Activated naive CD4-positive, alpha-beta T cell treated with anti-CD3 and anti-CD28 coated beads, Interleukin-2, amount 50 U/mL, for 72 hours (primary cell): ENCODE results near the gene PNPLA7. TPM values are rescaled to one million over a fixed set of nuclear protein-coding genes. Genes with fewer than 3 reads are reported as not detected.
A peak's percentile ranks its signal among the peaks of the same experiment; 100 is the strongest.
"Not testable (repeated sequence)": the region's sequence is repeated elsewhere in the genome, so short reads cannot be mapped to it uniquely, and the experiment has no call there.

Experiments used
- ATAC-seq, 2 donors: fragments of 150-1000 bp; cut with Tn5 transposase; 2 replicates each; pipeline ENCODE4 v1.10.0; 2021; ENCODE audit warnings: mild to moderate bottlenecking in 2 of 2, moderate library complexity in 2 of 2
- DNase-seq, 2 donors: peaks; one replicate each; pipeline ENCODE4 v3.0.0; 2021 to 2022; ENCODE audit warnings: low spot score in 2 of 2
- H3K27ac Mint-ChIP-seq, 2 donors: one replicate each; pipeline ENCODE4 v1.8.0; 2022; ENCODE audit warnings: mild to moderate bottlenecking in 2 of 2, mixed read lengths in 2 of 2
- H3K36me3 Mint-ChIP-seq, 2 donors: one replicate each; pipeline ENCODE4 v1.8.0; 2022; ENCODE audit warnings: mixed read lengths in 2 of 2
- H3K9me3 Mint-ChIP-seq, 2 donors: one replicate each; pipeline ENCODE4 v1.8.0; 2022; ENCODE audit warnings: mixed read lengths in 2 of 2
- total RNA-seq, 2 donors: library from RNA; stranded (reverse); gene quantifications; one replicate each; pipeline ENCODE4 v1.2.3, GENCODE V29; 2022

Gene PNPLA7
- total RNA-seq, 2 donors from 2014 or later = 3.7 to 4.4 TPM

DNA sequence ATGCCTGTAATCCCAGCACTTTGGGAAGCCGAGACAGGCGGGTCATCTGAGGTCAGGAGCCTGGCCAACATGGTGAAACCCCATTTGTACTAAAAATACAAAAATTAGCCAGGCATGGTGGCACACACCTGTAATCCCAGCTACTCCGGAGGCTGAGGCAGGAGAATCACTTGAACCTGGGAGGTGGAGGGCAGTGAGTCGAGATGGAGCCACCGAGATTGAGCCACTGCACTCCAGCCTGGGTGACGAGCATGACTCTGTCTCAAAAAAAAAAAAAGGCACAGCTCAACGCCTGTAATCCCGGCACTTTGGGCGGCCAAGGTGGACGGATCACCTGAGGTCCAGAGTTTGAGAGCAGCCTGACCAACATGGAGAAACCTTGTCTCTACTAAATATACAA lies 3.5 kb upstream of the PNPLA7 start:
- H3K9me3 Mint-ChIP-seq, H3K36me3 Mint-ChIP-seq, ATAC-seq, DNase-seq, H3K27ac Mint-ChIP-seq: not testable (repeated sequence)

DNA sequence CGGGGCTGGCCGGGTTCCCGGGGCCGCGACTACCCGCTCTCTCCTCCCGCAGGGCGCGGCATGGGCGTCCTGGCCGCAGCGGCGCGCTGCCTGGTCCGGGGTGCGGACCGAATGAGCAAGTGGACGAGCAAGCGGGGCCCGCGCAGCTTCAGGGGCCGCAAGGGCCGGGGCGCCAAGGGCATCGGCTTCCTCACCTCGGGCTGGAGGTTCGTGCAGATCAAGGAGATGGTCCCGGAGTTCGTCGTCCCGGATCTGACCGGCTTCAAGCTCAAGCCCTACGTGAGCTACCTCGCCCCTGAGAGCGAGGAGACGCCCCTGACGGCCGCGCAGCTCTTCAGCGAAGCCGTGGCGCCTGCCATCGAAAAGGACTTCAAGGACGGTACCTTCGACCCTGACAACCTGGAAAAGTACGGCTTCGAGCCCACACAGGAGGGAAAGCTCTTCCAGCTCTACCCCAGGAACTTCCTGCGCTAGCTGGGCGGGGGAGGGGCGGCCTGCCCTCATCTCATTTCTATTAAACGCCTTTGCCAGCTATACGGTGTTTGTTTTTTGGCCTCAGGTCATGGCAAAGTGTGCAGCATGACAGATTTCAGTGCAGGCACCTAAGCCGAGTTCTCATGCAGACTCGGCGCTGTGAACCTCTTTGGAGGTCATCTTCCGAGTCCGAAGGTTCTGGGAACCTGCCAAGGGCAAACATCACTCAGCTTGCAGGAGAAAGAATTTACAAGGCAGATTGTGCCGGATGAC lies 2.0 kb upstream of the PNPLA7 start:
- H3K36me3 Mint-ChIP-seq = peaks cover 0 to 7% of the 10 kb centered on the region in 2 donors
- ATAC-seq (peak; percentile 7 to 8), DNase-seq (no peak)
- no peaks in the 10 kb centered on the region for H3K9me3 Mint-ChIP-seq
- H3K27ac Mint-ChIP-seq = peak overlapping the region; percentile 81 to 82

DNA sequence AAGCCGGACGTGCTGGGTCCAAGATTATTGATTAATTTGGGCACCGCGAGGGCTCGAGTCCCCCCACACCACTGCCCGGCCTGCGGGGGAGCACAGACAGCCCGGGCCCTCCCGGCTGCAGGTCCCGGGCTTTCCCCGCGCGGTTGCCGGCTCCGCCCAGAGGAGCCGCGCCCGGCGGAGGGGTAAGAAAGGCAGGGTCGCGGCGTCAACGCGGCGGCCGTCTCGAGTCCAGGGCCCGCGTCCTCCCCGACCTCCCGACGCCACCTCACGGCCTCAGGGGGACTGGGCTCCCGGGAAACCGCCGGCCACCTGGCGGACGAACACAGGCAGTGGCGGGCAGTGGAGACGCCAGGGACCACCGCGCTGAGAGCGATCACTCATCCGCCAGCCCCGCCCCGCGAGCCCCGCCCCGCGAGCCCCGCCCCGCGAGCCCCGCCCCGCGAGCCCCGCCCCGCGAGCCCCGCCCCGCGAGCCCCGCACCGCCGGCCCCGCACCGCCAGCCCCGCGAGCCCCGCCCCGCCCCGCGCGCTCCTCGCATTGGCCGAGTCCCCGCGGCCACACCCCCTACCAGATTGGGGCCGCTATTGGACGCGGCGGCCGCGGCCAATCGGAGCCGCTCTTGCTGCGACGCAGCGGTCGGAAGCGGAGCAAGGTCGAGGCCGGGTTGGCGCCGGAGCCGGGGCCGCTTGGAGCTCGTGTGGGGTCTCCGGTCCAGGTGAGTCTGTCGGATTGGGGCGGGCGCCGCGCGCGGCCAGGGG lies 1.2 kb upstream of the PNPLA7 start, which contains the start of gene MRPL41:
Gene MRPL41, plus strand, starts transcription at position 616 of the 758 bp plus-strand sequence. CDS start 203 bp downstream, outside the sequence.
- Mint-ChIP-seq H3K36me3 (peaks cover 0 to 7% of the 10 kb centered on the region in 2 donors), H3K9me3 (no peaks in the 10 kb centered on the region), H3K27ac (peak within 1 kb of the TSS; percentile 81 to 82)
- peak; percentile 95 for ATAC-seq
- DNase-seq = peak; percentile 93 to 94

DNA sequence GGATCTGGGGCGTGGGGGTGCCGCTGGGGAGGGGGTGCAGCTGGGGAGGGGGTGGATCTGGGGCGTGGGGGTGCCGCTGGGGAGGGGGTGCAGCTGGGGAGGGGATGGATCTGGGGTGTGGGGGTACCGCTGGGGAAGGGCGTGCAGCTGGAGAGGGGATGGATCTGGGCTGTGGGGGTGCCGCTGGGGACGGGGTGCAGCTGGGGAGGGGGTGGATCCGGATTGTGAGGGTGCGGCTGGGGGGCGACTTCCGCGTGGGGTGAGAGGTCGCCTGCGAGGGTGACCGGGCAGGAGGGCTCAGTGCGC lies 709 bp upstream of the PNPLA7 start:
- not testable (repeated sequence) for DNase-seq, H3K9me3 Mint-ChIP-seq, H3K36me3 Mint-ChIP-seq, H3K27ac Mint-ChIP-seq
- ATAC-seq = peak in 1 of 2 donors; percentile 0

DNA sequence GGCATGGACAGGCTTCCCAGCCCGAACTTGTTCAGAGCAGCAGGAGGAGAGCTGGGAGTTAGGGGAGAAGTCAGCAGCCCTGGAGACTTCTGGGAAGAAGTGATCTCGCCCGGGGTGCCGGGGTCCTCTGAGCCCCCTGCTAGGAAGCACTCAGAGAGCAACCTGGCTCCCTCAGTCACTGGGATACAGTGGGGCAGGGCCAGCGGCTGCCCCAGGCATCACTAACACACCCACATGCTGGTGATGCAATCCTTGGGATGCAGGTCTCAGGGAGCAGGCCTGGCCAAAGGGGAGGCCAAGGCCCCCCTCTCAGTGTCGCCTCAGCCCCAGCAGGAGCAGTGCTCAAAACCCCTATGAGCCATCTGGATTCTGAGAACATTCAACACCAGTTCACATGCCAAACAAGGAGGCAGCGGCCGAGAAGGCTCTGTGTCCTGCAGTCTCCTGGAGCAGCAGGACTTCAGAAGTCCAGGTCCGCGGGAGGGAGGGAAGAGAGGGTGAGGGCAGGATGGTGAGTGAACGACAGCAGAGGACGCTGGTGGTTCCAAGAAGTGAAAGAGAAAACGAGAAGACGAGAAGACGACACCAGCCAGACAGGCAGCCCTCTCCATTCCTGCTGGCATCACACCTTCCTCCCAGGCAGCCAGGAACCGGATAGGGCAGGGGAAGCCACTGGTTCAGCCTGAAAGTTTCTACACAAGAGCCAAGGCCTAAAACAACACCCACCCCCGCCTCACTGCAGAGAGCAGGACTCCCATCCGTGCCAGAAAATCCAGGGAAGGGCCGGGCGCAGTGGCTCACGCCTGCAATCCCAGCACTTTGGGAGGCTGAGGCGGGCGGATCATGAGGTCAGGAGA lies 2.3 kb downstream of the PNPLA7 start:
- ATAC-seq = no peak

DNA sequence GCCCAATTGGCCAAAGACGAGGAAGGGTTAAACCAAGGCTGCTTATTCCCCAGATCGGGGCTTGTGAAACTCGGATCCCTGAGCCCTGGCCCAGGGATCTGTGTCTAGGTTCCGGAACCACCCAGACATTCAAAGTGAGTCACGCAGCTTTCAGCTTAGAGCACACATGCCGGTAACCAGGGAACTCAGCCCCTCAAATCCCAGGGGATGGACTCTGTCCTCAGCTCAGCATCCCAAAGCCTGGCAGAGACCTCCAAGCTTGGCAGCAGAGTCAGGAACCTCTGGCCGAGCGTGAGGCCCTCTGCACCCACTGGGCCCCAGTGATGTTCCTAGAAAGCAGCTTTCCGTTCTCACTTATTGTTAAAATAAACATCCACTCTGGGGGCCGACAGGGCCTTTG lies 5.1 kb downstream of the PNPLA7 start:
- DNase-seq = no peak
- Mint-ChIP-seq H3K36me3 (no peaks in the 10 kb centered on the region), H3K27ac (no peak overlapping the region), H3K9me3 (no peaks in the 10 kb centered on the region)
- no peak for ATAC-seq

More for the DNA sequence above, 2.3 kb downstream of the PNPLA7 start:
- H3K27ac Mint-ChIP-seq = peak overlapping the region; percentile 40 to 65
- H3K36me3 Mint-ChIP-seq = peaks cover 0 to 7% of the 10 kb centered on the region in 2 donors
- no peak for DNase-seq
- H3K9me3 Mint-ChIP-seq = no peaks in the 10 kb centered on the region

DNA sequence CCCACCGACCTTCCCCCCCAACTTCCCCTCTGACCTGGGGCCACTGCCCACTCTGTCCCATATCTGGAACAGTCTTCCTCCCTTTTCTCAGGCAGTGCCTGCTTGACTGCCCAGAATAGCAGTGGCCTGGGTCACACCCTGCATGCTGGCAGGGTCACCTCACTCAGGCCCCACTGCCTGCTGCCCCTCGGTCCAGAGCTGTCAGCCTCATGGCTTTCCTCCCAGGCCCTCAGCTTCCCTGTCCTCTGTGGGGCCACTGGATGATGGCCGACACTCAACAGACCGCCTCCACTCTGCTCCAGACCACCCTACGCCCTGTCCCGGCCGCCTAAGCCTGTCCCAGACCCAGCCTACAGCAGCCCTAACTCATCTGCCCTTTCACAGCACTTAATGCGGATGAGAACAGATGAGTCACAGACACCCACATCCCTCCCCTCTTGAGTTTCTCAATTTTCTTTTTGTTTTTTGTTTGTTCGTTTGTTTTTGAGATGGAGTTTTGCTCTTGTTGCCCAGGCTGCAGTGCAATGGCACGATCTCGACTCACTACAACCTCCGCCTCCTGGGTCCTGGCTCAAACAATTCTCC lies 5.9 kb downstream of the PNPLA7 start:
- Mint-ChIP-seq H3K9me3 (no peaks in the 10 kb centered on the region), H3K27ac (peak overlapping the region; percentile 41 to 85), H3K36me3 (no peaks in the 10 kb centered on the region)
- no peak for DNase-seq
- peak in 1 of 2 donors; percentile 24 for ATAC-seq

DNA sequence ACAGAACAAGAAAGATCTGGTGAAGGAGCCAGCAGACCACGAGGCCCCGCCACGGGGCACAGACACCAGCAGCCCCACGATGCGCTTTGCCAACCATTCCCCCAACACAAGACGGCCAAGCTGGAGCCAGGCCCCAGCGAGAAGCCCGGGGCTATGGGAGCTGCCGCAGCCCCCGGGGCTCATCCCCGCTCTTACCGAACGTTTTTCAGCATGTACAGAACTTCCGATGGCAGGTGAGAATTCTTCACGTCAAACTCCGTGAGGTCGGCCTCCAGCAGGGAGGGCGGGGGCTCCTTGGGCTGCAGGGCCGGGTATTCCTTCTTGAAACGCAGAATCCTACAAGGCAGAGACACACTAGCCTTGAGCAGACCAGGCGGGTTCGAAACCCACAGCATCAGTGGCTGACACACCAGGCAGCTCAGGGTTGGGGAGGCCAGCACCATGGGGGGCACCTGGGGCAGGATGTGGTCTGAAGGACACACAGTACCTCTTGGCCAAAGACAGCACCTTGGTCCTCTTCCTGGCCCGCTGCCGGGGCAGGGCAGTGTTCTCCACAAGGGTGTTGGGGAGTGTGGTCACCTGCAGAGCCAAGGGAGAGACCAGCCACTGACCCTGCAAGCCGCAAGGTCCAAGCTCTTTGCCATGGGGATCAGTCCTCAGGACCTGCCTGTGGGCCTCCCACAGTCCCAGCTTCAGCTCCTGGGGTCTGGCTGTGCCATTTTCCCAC lies 6.8 kb downstream of the PNPLA7 start:
- ATAC-seq (no peak), DNase-seq (no peak)
- Mint-ChIP-seq H3K27ac (no peak overlapping the region), H3K9me3 (no peaks in the 10 kb centered on the region), H3K36me3 (no peaks in the 10 kb centered on the region)

DNA sequence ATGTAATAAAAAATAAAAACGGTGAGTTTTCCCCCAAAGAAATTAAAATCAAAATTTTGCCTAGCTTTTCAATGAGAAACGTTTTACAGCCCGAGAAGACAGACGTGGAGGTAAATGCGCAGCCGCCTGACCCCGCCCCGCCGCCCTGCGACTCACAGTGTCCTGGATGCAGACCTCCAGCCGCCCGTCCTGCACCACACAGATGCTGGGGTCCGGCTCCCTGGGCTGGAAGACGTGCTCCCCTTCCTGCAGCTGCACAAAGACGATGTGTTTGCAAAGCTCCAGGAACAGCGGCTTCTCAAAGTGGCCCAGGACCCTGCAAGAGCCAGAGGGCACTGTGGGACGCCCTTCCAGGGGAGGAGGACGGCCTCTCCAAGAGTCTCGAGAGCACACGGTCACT lies 7.7 kb downstream of the PNPLA7 start:
- no peaks in the 10 kb centered on the region for H3K9me3 Mint-ChIP-seq
- H3K27ac Mint-ChIP-seq = peak overlapping the region in 1 of 2 donors; percentile 81
- DNase-seq = no peak
- no peak for ATAC-seq
- no peaks in the 10 kb centered on the region for H3K36me3 Mint-ChIP-seq

DNA sequence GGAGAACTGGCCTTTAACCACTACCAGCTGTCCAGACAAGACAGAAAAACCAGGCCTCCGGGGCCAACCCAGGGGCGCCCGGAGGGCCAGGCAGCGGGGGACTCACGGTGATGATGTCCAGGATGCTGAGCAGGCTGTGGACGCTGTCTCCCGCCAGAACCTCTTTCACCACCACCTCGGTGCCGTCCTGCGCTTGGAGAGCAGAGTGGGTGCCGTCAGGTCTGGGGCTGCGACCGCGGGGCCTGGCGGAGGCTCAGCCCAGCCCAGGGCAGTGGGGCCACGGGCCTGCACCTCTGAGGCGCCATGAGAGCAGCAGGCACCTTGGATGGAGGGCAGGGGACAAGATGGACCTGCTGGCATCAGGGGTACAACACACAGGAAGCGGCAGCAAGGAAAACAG lies 9.7 kb downstream of the PNPLA7 start:
- DNase-seq (no peak), ATAC-seq (no peak)
- H3K27ac Mint-ChIP-seq = no peak overlapping the region
- H3K9me3 Mint-ChIP-seq = peaks cover 5% of the 10 kb centered on the region in 2 donors
- peaks cover 5 to 7% of the 10 kb centered on the region in 2 donors for H3K36me3 Mint-ChIP-seq

DNA sequence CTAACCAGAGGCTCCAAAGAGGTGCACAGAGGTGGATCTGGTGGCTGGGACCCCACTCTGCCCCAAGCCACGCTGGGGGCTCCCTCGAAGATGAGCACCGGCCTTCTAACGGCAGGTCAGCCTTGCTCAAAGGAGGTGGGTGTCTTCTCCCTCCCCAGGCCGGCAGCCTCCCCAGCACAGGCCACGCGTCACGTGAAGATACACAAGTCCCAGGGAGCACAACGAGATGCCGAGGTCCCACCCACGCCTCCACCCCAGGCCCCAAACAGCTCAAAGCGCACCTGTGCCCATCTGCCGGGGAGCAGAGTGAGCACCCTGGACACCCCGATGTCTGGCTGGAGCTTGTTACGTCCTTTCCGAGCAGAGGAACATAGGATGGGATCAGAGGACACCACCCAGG lies 12.1 kb downstream of the PNPLA7 start:
- peaks cover 5 to 7% of the 10 kb centered on the region in 2 donors for H3K36me3 Mint-ChIP-seq
- peaks cover 5% of the 10 kb centered on the region in 2 donors for H3K9me3 Mint-ChIP-seq

DNA sequence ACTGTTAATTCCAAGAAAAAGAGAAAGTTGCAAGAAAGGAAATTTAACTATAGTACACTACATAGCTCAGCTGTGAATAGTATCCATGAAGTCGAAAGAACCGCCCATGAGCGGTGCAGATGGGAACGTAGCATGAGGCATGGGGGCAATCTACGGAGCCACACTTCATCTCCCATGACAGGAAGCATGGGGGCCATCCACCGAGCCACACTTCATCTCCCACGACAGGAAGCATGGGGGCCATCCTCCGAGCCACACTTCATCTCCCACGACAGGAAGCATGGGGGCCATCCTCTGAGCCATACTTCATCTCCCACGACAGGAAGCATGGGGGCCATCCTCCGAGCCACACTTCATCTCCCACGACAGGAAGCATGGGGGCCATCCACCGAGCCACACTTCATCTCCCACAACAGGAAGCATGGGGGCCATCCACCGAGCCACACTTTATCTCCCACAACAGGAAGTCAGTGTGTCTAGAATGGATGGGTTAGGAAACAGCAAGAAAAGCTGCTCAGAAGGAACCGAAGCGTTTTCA lies 13.5 kb downstream of the PNPLA7 start:
- H3K27ac Mint-ChIP-seq = peak overlapping the region; percentile 15 to 50
- ATAC-seq = not testable (repeated sequence)

More for the DNA sequence above, 12.1 kb downstream of the PNPLA7 start:
- DNase-seq (no peak), ATAC-seq (no peak)
- H3K27ac Mint-ChIP-seq = peak overlapping the region in 1 of 2 donors; percentile 50

DNA sequence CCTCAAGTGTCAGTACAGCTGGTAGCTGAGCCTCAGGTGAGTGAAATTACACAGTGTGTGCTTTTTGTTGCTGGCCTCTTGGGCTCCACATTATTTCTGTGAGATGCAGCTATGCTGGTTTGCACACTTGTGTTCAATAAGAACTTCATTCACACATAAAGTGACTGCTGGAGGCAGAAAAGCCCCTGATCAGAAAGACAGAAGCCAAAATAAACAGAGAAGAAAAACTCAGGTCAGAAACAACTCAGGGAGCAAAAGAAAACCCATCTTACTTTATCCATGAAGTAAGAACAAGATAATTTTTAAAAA lies 15.1 kb downstream of the PNPLA7 start:
- peaks cover 5 to 7% of the 10 kb centered on the region in 2 donors for H3K36me3 Mint-ChIP-seq

More for the DNA sequence above, 13.5 kb downstream of the PNPLA7 start:
- H3K9me3 Mint-ChIP-seq, DNase-seq, H3K36me3 Mint-ChIP-seq: not testable (repeated sequence)

DNA sequence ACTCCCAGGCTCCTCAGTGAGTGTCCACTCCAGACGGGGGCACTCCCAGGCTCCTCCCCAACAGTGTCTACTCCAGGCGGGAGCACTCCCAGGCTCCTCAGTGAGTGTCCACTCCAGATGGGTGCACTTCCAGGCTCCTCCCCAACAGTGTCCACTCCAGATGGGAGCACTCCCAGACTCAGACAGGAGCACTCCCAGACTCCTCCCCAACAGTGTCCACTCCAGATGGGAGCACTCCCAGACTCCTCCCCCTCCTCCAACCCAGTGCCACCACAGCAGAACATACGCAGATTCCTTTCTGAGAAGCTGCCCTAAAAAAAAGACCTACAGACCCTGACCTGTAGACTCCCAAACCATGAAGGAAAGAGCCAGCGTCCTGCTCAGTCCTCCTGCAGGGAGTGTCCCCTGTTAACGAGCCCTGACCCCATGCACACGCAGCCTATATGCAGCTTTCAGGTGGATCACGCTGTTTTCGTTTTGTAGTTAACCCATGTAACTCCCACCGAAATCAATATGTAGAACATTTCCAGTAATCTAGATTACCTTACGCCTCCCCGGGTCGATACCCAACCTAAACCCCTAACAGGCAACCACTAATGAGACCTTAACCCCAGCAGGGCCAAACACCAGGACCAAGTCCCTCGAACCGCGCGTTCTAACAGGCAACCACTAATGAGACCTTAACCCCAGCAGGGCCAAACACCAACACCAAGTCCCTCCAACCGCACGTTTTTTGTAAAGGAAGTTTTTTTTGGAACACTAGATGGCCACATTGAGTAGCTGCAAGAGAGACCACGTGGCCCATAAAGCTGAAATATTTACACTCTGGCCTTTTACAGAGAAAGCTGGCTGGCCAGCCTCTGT lies 15.7 kb downstream of the PNPLA7 start:
- ATAC-seq (peak; percentile 68 to 76), DNase-seq (peak in 1 of 2 donors; percentile 28)
- H3K27ac Mint-ChIP-seq = peak overlapping the region; percentile 29 to 47

More for the DNA sequence above, 15.1 kb downstream of the PNPLA7 start:
- peak overlapping the region in 1 of 2 donors; percentile 47 for H3K27ac Mint-ChIP-seq
- peaks cover 5% of the 10 kb centered on the region in 2 donors for H3K9me3 Mint-ChIP-seq
- DNase-seq = no peak
- no peak for ATAC-seq

More for the DNA sequence above, 15.7 kb downstream of the PNPLA7 start:
- Mint-ChIP-seq H3K36me3 (peaks cover 5 to 7% of the 10 kb centered on the region in 2 donors), H3K9me3 (peaks cover 5% of the 10 kb centered on the region in 2 donors)
